Activated CD4-positive, alpha-beta T cell treated with anti-CD3 and anti-CD28 coated beads, Interleukin-2, Interleukin-4, amounts not matched to agents 100 ng/mL and 50 ng/mL, durations not matched to agents 16 hours and 8 hours (primary cell): ENCODE measurements around the gene ANKUB1.

ENCODE experiments used
- DNase-seq: peaks from one replicate; pipeline ENCODE4 v3.0.0-alpha.2; 2020; ENCODE audit warnings: low spot score

ANKUB1 gene

DNA sequence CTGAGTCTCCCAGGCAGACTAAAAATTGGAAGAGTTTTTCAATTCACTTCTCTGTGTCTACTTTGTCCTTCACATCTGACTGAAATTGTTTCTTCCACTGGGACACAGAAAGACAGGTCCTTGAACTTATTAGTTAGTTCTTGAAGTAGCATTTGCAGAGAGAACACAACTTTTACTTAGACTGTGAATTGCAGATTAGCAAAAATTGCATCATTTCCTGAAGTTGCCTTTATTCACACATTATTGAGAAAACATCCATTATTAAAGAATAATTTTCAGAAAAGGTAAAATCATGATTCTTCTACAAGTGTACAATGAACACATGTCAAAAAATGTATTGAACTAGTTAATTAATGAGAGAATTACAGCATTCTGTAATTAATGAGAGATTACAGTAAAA lies 38.6 kb downstream of the ANKUB1 start:
- no peak for DNase-seq

DNA sequence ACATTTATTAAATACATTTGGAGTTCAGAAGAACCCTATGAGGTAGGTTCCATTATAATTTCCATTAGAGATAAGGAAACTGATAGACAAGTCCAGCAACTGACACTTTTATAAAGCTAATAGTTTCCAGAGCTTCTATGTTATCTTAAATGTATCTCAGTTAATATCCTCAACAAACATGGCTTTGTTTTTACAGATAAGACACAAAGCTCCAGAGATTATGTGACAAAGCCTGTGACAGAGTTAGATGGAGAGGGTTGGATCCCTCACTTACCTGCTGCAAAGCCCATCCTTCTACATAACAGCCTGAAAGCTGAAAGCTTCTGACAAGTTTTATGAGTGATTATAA lies 39.6 kb downstream of the ANKUB1 start:
- no peak for DNase-seq

DNA sequence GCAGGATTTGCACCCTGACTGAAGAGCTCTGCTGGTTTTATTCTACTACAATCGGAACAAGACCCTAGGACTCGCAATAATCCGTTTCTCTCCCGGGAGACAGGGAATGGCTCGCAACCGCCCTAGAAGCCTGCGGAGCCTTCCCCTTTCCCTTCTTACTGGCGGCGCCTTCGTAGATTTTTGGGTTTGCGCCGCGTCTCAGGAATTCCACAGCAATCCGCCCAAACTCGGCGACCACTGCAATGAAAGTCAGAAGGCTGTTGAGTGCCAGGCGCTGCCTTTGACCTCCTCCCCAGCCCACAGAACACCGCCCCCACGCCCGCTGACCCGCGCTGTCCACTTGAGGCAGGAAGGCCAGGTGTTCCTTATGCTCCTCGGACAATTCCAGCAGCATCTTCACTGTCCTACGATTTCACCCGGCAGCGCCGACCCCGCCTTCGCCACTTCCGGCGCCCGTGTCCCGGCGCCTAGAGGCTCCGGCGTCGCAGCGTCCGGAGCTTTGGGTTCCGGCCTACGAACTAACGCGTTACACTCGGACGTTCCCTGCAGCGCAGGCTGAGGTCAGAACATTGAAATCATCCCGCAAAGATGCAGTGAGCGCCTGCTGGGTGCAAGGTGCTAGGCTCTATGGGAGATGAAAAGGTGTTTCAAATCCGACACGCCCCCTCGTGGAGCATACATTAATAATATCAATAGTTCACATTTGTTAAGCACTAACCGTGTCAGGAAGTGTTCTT lies 40.1 kb downstream of the ANKUB1 start, which contains the start of gene COMMD2:
Gene COMMD2 (minus strand): TSS at position 439 of the 737 bp plus-strand sequence. CDS start 45 bp downstream, at position 394.
- peak; percentile 90 for DNase-seq

DNA sequence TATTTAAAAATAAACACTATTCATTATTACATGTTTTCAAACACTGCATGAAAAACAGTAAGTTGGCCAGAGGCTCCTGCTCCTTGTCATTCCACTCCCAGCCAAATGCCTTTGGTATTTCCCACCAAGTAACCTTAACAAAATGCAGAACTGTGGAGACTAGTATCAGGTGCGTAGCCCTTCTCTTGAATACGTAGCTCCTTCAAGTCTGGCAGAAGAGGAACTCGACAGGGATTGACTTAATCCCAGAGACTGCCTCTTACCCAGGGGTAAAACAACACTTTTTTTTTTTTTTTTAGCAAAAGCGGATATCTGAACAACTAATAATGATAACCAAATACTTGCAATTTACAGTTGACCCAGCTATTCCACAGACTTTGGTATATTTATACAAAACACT lies 40.8 kb downstream of the ANKUB1 start:
- no peak for DNase-seq

DNA sequence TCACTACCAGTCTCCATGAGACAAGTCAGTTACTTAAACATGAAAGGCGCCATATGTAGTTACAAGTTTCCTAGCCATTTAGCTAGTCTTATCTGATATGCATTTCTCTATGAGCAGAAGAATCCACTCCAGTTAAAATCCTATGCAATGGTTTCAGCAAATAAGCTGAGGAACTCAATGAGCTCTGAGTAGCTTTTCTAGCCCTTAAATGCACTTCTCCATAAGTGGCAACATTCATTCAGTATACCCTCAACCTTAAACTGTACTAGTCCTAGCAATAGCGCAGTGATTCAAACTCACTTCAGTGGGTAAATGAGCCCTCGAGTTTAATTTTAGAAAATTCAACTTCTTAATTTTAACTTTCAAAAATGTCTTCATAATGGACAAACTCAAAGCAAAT lies 47.7 kb downstream of the ANKUB1 start:
- no peak for DNase-seq

DNA sequence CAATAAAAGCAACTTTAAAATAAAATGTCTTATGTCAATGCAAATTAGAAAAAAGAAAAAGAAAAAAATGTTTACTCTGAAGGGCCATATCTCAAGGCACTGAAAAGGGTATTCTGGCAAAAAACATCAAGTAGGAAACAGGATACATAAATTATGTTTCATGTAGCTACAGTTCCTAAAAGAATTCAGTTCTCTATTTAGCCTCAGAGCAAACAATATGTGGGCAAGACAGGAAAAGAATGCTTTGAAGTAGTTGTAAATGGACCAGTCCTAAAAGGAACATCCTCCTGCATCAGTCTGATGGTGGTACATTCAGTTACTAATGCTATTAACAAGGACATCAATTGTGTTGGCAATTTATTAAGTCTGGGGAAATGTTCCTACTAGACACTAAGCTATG lies 48.2 kb downstream of the ANKUB1 start:
- DNase-seq, result no peak

DNA sequence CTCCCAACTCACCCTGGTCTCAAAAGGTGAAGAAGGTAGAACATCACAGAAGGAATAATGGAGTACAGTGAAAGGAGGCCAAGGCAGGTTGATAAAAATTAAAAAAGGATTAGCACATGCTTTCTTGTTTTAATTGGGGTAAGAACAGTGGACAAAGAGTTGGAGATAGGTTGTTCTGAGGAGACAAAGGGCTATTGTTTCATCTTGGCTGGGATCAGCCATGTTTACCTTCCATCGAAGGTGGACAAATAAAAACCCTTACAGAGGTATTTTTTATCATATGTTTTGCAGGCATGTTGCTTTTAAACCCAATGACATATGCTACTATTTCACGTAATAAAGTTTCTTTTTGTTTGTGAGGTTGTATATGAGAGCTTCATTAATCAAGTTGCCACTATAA lies 53.0 kb downstream of the ANKUB1 start:
- no peak for DNase-seq

DNA sequence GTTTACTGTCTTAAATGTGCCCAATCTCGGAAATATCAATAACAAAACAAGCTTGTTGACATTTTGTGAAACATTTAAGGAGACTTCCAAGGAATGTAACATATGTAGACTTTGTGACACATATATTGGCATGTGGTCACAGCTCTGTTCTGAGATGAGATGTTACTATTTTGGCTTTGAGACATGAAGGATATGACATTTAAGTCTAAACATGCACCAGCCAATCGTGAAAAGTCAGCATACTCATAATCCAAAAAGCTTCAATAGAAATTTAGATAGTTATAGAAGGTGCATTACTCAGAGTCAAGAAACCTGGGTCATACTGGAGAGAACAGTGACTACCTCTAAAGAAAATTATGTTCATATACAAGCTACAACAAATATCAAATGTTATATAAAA lies 53.5 kb downstream of the ANKUB1 start:
- DNase-seq, result no peak

DNA sequence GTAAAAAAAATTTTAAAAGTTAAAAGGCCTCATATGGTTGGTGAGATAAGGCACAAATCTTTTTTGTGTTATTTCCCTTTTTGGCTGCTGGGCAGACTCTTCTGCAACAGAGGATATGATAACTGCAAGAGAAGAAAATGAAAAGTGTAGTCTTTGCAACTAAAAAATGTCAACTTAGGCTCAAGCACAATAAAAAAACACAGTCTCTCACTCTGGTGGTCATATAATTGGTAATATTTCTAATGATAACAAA lies 55.5 kb downstream of the ANKUB1 start:
- DNase-seq, result no peak

DNA sequence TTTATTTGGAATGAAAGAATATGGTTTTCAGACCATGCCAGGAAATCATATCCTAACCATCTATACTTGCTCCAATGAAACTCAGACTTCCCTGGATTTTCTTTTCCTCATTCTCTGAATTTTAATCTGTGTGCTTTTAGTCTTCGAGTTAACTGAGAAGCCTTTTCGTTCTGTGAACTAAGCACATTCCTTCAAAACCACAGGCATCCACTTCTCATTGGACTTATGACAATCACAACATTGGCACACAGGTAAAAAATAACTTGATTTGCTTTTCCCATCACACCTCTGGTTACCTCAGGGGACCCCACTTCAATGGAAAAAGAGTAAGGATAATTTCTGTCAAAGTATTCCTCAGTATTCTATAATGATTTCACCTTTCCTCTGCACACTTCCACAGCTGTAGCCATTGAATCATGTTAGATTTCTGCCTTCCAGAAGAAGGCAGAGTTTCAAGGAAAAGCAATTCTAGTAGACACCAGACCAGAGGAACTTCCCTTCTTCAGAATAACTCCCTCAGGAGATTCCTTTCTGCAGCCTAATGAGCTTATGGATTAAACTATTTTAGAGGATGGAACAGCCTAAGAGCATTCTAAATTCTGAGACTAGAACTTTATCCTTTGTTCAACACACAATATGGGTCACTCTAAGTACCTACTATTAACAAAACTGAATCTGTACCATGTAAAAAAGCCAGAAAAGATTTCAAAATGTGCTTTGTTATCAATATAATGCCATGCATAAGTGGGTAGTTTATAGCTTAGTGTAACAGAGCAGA lies 56.0 kb downstream of the ANKUB1 start:
- DNase-seq, result no peak

DNA sequence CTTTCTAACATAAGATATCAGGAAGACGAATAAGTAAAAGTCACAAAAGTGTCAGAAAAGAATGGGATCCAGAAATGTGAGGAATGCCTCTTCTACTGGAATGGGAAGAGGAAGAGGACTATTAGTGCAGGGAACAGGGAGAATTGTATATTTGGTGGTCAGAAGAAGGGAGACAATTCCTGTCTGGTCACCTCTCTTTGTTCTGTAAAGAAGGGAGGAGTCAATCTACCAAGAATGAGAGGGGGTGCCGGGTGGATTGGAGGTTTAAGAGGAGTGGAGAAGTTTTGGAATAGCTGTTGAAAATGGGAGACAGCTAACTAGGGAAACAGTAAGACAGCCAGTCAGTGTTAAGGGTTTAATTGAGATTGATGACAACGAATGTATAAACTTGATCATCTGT lies 60.1 kb downstream of the ANKUB1 start:
- no peak for DNase-seq

DNA sequence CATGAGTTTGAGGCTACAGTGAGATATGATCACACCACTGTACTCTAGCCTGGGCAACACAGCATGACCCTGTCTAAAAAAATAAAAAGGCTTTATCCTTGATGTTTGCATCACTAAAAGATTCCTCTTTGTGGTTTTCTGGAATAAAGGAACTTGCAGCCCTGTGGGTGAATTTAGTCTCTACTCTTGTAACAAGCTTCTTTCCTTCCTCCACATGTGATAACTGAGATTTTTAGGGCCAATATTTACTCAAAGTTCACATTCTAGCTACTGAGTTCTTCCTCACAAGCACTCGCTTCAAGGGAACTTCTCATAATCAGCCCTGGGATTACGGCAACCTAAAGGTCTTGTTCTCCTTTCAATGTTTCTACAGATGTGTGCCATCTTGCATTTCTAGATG lies 64.7 kb downstream of the ANKUB1 start:
- DNase-seq, result no peak

DNA sequence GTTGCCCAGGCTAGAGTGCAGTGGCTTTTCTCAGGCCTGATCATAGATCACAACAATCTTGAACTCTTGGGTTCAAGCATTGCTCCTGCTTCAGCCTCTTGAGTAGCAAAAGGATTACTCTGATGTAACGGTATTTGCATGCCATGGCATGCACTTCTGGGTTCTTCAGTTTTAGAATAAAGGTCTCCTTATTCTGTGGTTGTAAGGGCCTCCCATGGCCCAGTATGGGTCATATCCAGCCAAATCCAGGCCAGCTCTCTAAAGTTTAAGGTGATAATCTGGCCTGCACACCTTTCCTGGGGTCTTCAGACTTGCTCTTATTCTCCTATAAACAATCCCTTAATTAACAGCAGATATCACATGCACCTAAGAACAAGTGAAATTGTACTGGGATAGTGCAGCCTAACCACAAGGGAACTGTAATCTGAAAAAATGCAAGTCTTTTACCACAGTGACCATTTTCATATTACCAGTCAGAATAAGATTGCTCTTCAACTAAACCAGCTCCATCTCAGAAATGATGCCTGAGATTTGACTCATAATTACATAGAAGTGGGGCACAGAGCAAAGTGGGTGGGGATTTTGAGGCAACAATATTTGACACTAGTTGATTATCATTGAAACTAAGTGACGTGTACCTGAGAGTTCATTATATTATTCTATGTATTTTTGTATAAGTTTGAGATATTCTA lies 65.5 kb downstream of the ANKUB1 start:
- DNase-seq, result peak; percentile 79

DNA sequence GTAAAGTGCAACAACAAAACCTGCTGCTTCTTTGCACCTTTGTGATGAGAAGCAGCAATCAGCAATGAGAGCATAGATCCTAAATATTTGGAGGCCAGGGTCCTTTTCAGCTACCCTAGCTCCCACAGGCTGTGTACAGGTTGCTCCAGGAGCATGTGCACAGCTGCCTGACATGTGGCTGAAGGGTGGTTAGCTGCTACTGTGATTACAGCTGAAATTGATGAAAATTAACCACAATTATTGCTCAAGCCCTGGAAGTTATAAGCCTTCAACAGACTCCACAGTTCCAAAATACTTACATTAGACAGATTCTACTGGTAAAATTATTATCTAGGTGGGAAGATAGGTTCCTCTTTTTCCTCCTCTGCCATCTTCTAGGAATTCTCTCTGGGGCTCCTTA lies 68.6 kb downstream of the ANKUB1 start:
- no peak for DNase-seq

DNA sequence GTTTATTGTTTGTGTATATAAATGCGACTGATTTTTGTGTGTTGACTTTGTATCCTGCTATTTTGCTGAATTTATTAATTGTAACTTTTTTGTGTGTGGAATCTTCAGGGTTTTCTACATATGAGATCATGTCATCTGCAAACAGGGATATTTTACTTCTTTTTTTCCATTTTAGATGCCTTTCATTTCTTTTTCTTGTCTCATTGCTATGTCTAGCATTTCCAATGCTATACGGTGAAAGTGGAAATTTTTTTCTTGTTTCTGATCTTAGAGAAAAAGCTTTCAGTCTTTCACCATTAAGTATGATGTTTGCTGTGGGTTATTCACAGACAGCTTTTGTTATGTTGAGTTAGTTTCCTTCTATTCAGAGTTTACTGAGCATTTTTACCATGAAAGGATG lies 71.4 kb downstream of the ANKUB1 start:
- DNase-seq, result no peak

DNA sequence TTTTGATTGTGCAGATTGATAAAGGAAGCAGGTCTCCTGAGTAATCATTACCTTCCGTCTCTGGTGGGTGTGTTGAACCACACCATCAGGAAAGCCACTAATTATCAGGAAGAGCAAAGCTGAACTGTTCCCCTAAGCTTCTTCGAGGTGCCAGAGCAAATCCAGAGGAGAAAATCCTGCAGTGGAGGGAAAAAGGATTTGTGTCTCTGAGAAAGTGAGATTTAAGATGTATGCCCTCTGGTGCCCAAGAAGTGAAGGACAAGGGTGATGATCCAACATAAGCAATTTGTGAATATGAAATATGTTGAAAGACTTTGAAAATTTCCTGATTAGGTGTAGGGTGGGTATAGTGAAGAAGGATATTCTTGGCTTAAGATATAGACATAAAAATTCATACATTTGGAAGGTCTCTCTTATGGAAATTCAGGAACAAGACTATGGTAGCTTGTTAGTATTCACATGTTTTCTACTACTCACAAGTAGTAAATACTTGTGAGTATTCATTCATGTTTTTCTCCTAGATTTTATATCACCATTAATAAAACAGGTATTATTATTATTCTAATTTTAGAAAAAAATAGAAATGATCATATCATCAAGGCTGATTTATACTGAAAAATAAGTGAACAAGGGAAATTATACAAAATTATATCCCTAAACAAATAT lies 74.8 kb downstream of the ANKUB1 start:
- DNase-seq, result peak; percentile 45

DNA sequence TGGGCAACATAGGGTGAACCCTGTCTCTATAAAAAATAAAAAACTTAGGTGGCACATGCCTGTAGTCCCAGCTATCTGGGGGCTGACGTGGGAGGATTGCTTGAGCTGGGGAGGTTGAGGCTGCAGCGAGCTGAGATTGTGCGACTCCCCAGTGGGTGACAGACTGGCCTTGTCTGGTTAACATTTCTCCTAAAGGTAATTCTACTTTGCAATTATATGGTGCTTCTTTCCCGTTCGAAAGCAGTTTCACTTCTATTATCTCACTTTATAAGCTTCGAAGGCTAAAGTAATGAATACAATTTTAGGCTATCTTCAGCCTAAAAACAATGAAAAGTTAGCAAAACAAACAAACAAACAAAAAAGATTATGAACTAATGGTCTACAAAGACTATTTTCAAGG lies 75.4 kb downstream of the ANKUB1 start:
- no peak for DNase-seq

DNA sequence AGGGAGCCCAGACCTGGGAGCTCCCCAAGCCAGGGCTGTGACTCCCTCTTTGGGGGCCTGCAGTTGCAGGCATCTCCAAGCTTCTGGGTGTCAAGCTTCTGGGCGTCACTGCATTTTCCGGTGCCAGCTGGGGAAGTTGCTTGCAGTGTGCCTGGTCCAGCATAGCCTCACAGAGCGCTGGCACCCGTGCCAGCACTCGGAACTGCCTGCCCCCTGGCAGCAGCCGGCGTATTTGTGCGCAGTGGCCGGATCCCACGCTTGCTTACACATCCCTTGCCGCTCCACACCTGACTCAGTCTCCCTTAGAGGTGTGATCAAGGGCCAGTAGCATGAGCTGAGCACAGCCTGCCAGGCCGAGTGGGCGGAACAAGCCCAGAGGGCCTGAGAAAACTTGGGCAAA lies 77.1 kb downstream of the ANKUB1 start:
- DNase-seq, result no peak

DNA sequence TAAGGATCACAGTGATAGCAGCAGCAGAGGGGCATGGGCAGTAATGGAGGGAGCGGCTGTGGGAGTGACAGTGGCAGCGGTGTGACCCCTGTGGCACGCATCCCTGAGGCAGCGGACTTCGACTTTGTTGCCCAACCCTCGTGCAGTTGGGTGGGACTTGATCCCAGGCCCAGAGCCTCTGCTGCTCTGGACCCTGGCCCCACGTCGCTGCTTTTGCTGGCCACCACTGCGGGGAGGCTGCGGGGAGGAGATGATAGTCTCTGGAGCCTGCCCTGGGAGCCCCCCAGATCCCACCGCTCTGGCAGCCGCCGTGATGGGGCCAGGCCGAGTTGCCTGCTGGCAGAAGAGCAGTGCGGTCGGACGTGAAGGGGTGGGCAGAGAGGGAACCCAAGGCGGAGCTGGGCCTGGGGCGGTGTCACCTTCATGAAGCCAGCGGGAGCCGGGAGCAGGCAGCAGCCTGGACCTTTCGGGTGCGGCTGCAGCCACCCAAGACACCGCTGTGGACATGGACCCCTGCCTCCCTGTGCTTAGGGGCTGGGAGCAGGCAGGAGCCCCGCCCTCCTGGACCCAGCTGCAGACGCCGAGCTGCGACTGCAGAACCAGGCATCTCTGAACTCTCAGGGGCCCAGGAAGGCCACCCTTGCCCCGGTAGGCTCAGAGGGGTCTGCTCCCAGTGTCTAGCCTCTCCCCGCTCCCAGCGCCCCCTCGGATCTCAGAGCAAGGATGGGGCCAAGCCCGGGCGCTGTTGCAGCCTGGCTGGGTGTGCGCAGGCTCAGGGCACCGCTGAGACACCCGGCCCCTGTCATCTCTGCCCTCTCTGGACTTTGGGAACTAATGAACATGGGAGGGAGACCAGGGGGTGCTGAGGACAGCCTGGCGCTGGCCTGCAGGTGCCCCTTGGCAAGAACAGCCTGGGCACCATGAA lies 78.4 kb downstream of the ANKUB1 start:
- DNase-seq, result no peak
